Activated CD4-positive, alpha-beta memory T cell treated with anti-CD3 and anti-CD28 coated beads, Interleukin-2, amount 10 ng/mL, durations not matched to agents 7 days and 5 days (primary cell): ENCODE data around the gene TAF3. TPM values are rescaled to one million over a fixed set of nuclear protein-coding genes. Genes with fewer than 3 reads are reported as not detected.
A peak's percentile ranks its signal among the peaks of the same experiment; 100 is the strongest.
"Not testable (repeated sequence)": the region's sequence is repeated elsewhere in the genome, so short reads cannot be mapped to it uniquely, and the experiment has no call there.

Source experiments
- CTCF ChIA-PET: fragments of 350-600 bp; sonication (Branson Sonifier 250); formaldehyde crosslinking; loops from one replicate; lab custom pipeline; 2021; ENCODE audit warnings: antibody characterized with exemption, inconsistent platforms; lab: Charles Lee
- POLR2A ChIA-PET: fragments of 350-600 bp; sonication (Branson Sonifier 250); formaldehyde crosslinking; loops from one replicate; lab custom pipeline; 2021; ENCODE audit warnings: antibody characterized with exemption; lab: Charles Lee
- DNase-seq: peaks from one replicate; pipeline ENCODE4 v3.0.0-alpha.2; 2020
- H3K27ac Mint-ChIP-seq: one replicate; pipeline ENCODE4 v1.8.0; 2021; ENCODE audit warnings: mild to moderate bottlenecking, mixed read lengths
- H3K27me3 Mint-ChIP-seq: one replicate; pipeline ENCODE4 v1.8.0; 2021; ENCODE audit warnings: mixed read lengths
- H3K36me3 Mint-ChIP-seq: one replicate; pipeline ENCODE4 v1.8.0; 2021; ENCODE audit warnings: low read depth, mixed read lengths
- H3K4me1 Mint-ChIP-seq: one replicate; pipeline ENCODE4 v1.8.0; 2021; ENCODE audit warnings: mixed read lengths
- H3K4me3 Mint-ChIP-seq: one replicate; pipeline ENCODE4 v1.8.0; 2021; ENCODE audit warnings: mild to moderate bottlenecking, mixed read lengths
- H3K9me3 Mint-ChIP-seq: one replicate; pipeline ENCODE4 v1.8.0; 2021; ENCODE audit warnings: mixed read lengths
- total RNA-seq, 2 experiments: library from RNA; stranded (reverse); gene quantifications; one replicate each; pipeline ENCODE4 v1.2.3, GENCODE V29; 2021

The TAF3 gene
- total RNA-seq, 2 experiments from 2014 or later: 12.7 to 13.0 TPM

DNA sequence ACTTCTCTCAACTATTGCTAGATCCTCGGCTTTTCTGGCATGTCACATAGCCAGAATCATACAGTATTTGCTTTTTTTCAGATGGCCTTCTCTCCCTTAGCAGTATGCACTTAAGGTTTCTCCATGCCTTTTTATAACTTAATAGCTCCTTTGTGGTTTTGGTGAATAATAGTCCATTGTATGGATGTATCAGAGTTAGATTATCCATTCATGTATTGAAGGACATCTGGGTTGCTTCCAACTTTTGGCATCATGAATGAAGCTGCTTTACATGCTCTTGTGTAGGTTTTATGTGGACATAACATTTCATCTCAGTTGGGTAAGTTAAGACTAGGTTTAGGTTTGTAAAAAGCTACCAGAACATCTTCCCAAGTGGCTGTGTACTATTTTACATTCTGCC, 25.8 kb upstream of the TAF3 start:
- DNase-seq: no peak
- POLR2A ChIA-PET: interaction anchor here (0.5 kb wide), 1 partner anchor 371 kb away, joined by 4 read pairs; no protein-coding TSS in a partner anchor
- Mint-ChIP-seq H3K27ac (no peak overlapping the region), H3K36me3 (peaks cover 58% of the 10 kb centered on the region), H3K9me3 (no peaks in the 10 kb centered on the region), H3K4me1 (peaks cover 71% of the 10 kb centered on the region), H3K4me3 (no peak overlapping the region), H3K27me3 (no peaks in the 10 kb centered on the region)
- CTCF ChIA-PET: interaction anchor here (1.3 to 1.5 kb wide), 2 partner anchors 26 to 267 kb away, joined by 3 to 4 read pairs; partner anchors contain the start of gene TAF3

DNA sequence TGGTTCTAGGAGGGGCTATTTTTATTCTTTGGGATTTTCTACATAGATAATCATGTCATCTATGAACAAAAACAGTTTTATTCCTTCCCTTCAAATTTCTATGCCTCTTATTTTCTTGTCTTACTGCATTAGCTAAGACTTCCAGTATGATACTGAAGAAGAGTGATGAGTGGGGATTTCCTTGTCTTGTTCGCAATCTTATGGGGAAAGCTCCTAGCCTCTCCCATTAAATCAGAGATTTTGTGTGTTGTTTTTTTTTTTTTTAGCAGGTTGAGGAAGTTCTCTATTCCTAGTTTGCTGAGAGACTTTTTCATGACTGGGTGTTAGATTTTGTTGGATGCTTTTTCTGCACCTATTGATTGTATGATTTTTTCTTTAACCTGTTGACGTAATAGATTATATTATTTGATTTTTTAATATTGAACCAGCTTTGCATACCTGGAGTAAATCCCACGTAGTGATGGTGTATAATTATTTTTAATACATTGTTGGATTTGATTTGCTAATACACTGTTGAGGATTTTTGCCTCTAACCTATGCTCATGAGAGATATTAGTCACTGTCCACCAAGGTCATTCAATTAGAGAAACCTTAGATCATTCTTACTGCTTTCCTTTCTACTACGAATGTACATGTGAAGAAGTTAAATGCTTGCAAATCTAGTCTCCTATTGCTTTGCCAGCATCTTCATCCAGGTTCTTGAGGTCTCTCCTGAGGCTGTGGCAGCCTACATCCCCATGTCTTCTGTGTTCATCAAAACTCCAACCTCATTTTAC, 23.9 kb upstream of the TAF3 start:
- no peaks in the 10 kb centered on the region for H3K27me3 Mint-ChIP-seq
- H3K27ac Mint-ChIP-seq: no peak overlapping the region
- ChIA-PET POLR2A (no interaction called here), CTCF (no interaction called here)
- H3K4me1 Mint-ChIP-seq: peaks cover 66% of the 10 kb centered on the region
- no peak overlapping the region for H3K4me3 Mint-ChIP-seq
- H3K36me3 Mint-ChIP-seq: peaks cover 65% of the 10 kb centered on the region
- DNase-seq: no peak
- no peaks in the 10 kb centered on the region for H3K9me3 Mint-ChIP-seq

DNA sequence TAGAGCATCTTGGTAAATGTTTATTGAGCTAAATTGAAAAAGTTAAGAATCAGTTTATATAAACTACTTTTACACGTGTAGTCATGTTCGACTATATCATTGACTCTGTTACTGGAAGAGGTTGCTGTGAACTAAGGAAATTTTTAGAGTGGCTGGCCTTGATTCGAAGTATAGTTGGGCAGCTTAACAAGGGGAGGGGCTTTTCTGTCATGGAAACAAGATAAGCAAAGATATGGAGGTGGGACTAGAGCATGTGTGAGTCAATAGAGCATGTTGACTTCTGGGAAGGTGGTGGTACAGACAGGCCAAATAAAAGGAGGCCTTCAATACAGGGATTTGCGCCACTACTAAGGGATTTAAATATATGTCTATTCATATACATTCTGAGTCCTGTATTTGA, 22.7 kb upstream of the TAF3 start:
- H3K27me3 Mint-ChIP-seq: no peaks in the 10 kb centered on the region
- DNase-seq: no peak
- POLR2A ChIA-PET: no interaction called here
- no peak overlapping the region for H3K27ac Mint-ChIP-seq
- CTCF ChIA-PET: no interaction called here
- no peak overlapping the region for H3K4me3 Mint-ChIP-seq
- peaks cover 56% of the 10 kb centered on the region for H3K4me1 Mint-ChIP-seq
- H3K36me3 Mint-ChIP-seq: peaks cover 69% of the 10 kb centered on the region
- no peaks in the 10 kb centered on the region for H3K9me3 Mint-ChIP-seq

DNA sequence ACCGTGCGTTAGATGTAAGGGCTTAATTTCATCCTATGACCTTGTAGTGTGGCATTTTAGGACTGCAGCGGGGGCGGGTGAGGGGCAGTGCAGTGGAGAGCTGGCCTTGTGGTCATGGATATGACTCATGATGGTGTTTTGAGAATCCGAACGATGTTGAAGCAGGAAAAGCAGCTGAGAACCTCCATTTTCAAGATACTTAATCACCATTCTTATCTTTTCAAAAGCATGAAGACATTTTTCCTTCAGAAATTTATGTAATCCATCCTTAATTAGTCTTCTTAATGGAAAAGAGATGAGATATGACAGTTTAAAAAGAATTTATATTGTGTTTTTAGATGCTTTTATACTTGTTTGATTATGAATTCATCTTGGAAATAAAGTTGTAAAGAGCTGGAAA, 20.7 kb upstream of the TAF3 start:
- no peak overlapping the region for H3K27ac Mint-ChIP-seq
- no peak for DNase-seq
- no peaks in the 10 kb centered on the region for H3K9me3 Mint-ChIP-seq
- H3K36me3 Mint-ChIP-seq: peaks cover 68% of the 10 kb centered on the region
- no peak overlapping the region for H3K4me3 Mint-ChIP-seq
- H3K27me3 Mint-ChIP-seq: no peaks in the 10 kb centered on the region
- H3K4me1 Mint-ChIP-seq: peaks cover 37% of the 10 kb centered on the region
- ChIA-PET POLR2A (interaction anchor here (0.8 to 4.1 kb wide), 3 partner anchors 9 to 20 kb away, joined by 3 to 24 read pairs (median 10); partner anchors contain the start of genes ATP5F1C, KIN and TAF3), CTCF (interaction anchor here (0.6 to 0.9 kb wide), 2 partner anchors 21 kb away, joined by 3 read pairs; partner anchors contain the start of gene TAF3)

DNA sequence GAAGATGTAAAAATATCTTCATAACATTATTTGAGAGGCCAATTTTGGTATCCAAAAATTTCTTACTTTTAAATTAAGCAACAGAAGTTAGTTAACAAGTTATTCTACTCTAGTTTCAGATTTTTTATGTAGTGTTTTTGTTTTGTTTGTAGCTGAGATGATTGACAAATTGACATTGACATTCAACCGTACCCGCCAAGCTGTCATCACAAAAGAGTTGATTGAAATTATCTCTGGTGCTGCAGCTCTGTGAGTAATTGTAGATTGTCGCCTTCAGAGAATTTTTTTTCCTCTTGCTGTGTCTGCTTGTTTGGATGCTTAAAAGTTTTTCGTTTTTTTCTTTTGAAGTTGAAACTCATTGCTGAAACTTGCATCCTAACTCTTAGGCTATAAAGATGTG, 15.7 kb upstream of the TAF3 start:
- CTCF ChIA-PET: no interaction called here
- Mint-ChIP-seq H3K4me1 (peaks cover 2% of the 10 kb centered on the region), H3K27ac (no peak overlapping the region), H3K27me3 (no peaks in the 10 kb centered on the region), H3K9me3 (no peaks in the 10 kb centered on the region), H3K4me3 (no peak overlapping the region), H3K36me3 (peaks cover 68% of the 10 kb centered on the region)
- DNase-seq: no peak
- POLR2A ChIA-PET: interaction anchor here (1.1 to 1.7 kb wide), 2 partner anchors 15 to 17 kb away, joined by 3 to 4 read pairs; partner anchors contain the start of genes ATP5F1C and KIN

DNA sequence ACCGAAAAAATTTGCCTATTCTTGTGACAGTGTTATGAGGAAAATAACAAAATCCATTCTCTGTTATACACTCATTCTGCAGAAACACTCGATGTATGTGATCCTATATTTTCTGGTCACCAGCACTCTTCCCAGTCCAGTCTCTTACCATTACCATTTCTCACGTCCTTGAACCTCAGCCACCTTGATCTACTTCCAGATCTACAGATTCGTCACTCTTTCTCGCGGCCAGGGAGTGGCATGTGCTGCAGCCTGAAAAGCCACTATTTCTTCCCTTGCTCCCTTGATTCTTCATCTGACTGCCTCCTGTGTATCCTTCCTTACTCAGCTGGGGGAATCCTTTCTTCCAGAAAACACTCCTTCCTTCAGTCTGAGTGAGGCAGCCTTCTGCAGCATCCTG, 14.1 kb upstream of the TAF3 start:
- Mint-ChIP-seq H3K4me3 (no peak overlapping the region), H3K36me3 (peaks cover 61% of the 10 kb centered on the region), H3K9me3 (no peaks in the 10 kb centered on the region), H3K4me1 (no peaks in the 10 kb centered on the region), H3K27me3 (no peaks in the 10 kb centered on the region), H3K27ac (no peak overlapping the region)
- CTCF ChIA-PET: no interaction called here
- POLR2A ChIA-PET: interaction anchor here (1.1 kb wide), 1 partner anchor 14 kb away, joined by 3 read pairs; the partner anchor contains the start of gene TAF3
- DNase-seq: no peak

DNA sequence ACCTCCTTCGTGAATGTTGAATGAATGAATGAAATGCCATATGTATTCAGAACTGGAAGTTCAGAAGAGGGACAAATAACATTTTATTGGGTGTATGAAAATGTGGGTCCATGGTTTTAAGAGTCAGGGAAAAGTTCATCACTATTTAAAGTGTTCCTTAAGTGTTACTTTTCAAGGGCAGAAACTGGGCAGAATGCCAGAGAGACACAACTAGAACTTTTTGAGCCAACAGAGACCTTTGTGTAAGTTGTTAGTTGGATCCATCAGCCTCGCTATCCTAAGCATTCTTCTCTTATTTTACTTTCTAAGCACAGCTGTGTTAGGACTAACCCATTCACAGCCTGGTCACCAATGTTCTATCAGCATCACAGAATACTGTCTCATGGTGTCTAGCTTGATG, 13.6 kb upstream of the TAF3 start:
- Mint-ChIP-seq H3K27ac (no peak overlapping the region), H3K4me3 (no peak overlapping the region), H3K27me3 (no peaks in the 10 kb centered on the region), H3K36me3 (peaks cover 59% of the 10 kb centered on the region), H3K4me1 (no peaks in the 10 kb centered on the region), H3K9me3 (no peaks in the 10 kb centered on the region)
- DNase-seq: no peak
- POLR2A ChIA-PET: interaction anchor here (1.1 kb wide), 1 partner anchor 13 kb away, joined by 3 read pairs; the partner anchor contains the start of gene TAF3
- CTCF ChIA-PET: no interaction called here

DNA sequence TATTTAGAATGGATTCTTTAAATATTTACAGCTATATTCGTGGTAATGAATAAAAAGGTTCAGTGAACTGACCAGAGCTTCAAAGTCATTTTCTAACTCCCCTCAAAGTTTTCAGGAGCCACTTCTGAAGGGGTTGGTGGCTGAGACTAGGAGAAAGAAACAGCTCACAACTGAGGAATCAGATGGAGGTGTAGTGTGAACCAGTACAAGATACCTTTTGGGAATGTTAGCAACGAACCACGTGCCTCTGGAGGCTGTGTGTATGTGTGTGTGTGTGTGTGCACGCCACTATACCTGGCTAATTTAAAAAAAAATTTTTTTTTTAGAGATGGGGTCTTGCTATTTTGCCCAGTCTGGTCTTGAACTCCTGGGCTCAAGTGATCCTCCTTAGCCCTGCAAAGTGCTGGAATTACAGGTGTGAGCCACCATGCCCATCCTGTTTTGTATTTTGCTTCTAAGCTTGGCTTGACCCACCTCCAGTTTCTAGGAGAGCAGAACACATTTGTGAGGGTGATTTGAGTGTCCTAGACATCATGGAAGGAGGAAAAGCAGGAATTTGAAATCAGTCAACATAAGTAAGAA, 9.5 kb upstream of the TAF3 start:
- Mint-ChIP-seq H3K27ac (no peak overlapping the region), H3K36me3 (peaks cover 30% of the 10 kb centered on the region), H3K27me3 (no peaks in the 10 kb centered on the region), H3K4me1 (no peaks in the 10 kb centered on the region), H3K4me3 (no peak overlapping the region), H3K9me3 (no peaks in the 10 kb centered on the region)
- ChIA-PET POLR2A (interaction anchor here (1.2 to 2.6 kb wide), 3 partner anchors 10 to 19 kb away, joined by 3 to 17 read pairs (median 3); partner anchors contain the start of gene TAF3), CTCF (interaction anchor here (2.1 kb wide), 1 partner anchor 9 kb away, joined by 8 read pairs; the partner anchor contains the start of gene TAF3)
- no peak for DNase-seq

DNA sequence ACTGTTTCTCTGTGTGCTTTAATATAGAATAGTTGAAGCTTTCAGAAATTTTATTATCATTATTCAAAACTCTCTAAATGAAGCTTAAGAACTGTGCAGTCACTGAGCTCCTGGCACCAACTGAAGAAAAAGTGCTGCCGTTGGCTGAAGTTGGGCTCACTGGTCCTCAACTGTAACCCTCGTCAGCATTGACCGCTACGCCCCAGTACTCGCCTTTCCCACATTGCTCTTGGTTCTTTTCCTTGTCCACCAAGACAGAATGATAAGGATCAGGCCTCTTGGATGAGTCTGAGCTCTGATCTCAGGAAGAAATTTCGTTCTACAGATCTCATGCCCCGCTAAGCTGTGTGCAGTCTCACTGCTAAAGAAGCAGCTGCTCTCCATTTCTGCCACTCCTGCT, 7.9 kb upstream of the TAF3 start:
- CTCF ChIA-PET: no interaction called here
- H3K9me3 Mint-ChIP-seq: no peaks in the 10 kb centered on the region
- DNase-seq: no peak

DNA sequence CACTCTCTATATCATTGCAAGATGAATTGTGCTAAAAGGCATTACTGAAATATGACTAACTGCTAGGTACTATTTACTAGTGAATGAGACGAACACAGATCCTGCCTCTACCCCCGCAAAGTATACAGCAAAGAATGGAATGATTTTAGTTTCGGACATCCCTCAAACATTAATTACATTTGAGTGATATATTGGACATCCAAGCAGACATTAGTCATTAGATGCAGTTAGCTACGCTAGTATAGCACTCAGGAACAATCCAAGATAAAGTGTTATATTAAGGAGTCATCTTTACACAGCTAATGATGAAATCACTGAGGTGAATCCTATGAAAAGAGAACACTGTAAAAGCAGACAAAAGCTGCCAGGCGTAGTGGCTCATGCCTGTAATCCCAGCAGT, 7.3 kb upstream of the TAF3 start:
- no peak for DNase-seq
- no peak overlapping the region for H3K4me3 Mint-ChIP-seq
- H3K27me3 Mint-ChIP-seq: no peaks in the 10 kb centered on the region
- H3K27ac Mint-ChIP-seq: no peak overlapping the region
- POLR2A ChIA-PET: interaction anchor here (2.3 kb wide), 1 partner anchor 23 kb away, joined by 9 read pairs; the partner anchor contains the start of genes ATP5F1C and KIN
- H3K9me3 Mint-ChIP-seq: no peaks in the 10 kb centered on the region
- H3K4me1 Mint-ChIP-seq: no peaks in the 10 kb centered on the region
- CTCF ChIA-PET: no interaction called here
- peaks cover 16% of the 10 kb centered on the region for H3K36me3 Mint-ChIP-seq

More for the DNA sequence above, 7.9 kb upstream of the TAF3 start:
- Mint-ChIP-seq H3K4me1 (no peaks in the 10 kb centered on the region), H3K36me3 (peaks cover 16% of the 10 kb centered on the region), H3K4me3 (no peak overlapping the region), H3K27ac (no peak overlapping the region), H3K27me3 (no peaks in the 10 kb centered on the region)
- POLR2A ChIA-PET: interaction anchor here (1.5 to 2.6 kb wide), 3 partner anchors 8 to 23 kb away, joined by 3 to 17 read pairs (median 9); partner anchors contain the start of genes ATP5F1C, KIN and TAF3

DNA sequence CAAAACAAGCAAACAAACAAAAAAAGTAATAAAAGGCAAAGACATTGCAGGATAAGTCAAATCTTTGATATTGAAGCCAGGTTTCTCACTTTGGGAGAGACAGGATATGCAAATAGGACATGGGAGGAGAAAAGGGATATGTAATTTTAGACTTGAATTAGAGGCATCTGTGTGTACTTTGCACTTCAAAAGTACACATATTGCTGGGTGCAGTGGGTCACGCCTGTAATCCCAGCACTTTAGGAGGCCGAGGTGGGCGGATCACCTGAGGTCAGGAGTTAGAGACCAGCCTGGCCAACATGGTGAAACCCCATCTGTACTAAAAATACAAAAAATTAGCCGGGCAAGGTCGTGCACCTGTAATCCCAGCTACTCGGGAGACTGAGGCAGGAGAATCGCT, 6.6 kb upstream of the TAF3 start:
- H3K4me1 Mint-ChIP-seq, H3K27ac Mint-ChIP-seq, CTCF ChIA-PET: not testable (repeated sequence)

DNA sequence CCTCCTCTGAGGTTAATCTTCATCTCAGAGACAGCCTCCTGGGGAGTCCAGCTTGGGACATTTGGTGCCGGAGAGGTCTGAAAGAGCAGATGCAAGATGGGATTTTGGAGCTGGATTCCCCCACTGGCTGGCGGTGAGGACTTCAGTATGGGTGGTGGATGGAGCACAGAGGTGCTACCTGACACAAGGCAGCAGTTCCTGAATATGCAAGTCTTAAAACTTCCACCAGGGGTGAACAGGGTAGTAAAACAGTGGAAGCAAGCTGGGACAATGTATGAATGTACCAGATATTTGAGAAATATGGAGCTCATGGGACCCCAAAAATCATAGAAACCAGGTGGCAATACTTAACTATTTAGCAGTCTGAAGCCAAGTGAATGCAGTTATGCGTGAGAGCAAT, 4.8 kb upstream of the TAF3 start:
- ChIA-PET POLR2A (no interaction called here), CTCF (no interaction called here)
- peaks cover 12% of the 10 kb centered on the region for H3K4me1 Mint-ChIP-seq
- H3K9me3 Mint-ChIP-seq: no peaks in the 10 kb centered on the region
- H3K27ac Mint-ChIP-seq: no peak overlapping the region
- H3K27me3 Mint-ChIP-seq: peaks cover 3% of the 10 kb centered on the region
- peaks cover 6% of the 10 kb centered on the region for H3K36me3 Mint-ChIP-seq
- H3K4me3 Mint-ChIP-seq: no peak overlapping the region
- DNase-seq: no peak

More for the DNA sequence above, 6.6 kb upstream of the TAF3 start:
- H3K36me3 Mint-ChIP-seq: peaks cover 14% of the 10 kb centered on the region
- H3K27me3 Mint-ChIP-seq, DNase-seq, H3K9me3 Mint-ChIP-seq, H3K4me3 Mint-ChIP-seq: not testable (repeated sequence)
- POLR2A ChIA-PET: interaction anchor here (2.3 kb wide), 1 partner anchor 24 kb away, joined by 9 read pairs; the partner anchor contains the start of genes ATP5F1C and KIN

DNA sequence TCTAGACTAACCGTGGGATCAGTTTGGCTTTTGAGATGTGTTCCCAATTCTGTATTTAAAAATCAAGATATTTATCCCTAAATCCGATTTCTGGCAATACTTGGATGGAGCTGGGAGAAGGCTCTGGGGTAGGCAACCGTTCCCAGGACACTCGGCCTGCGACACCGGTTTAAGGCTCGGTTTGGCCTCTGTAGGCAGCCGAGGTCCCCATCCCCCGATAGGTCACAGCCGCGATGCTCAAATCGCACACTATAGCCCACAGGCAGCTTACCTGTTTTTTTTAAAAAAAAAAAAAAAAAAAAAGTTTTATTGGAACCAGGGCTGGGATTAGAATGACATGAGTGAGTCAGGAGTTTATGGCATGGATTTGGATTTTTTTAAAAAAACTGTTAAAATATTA, 729 bp upstream of the TAF3 start:
- DNase-seq: no peak
- Mint-ChIP-seq H3K4me3 (peak overlapping the region; percentile 97), H3K9me3 (no peaks in the 10 kb centered on the region), H3K27me3 (peaks cover 3% of the 10 kb centered on the region), H3K4me1 (peaks cover 30% of the 10 kb centered on the region), H3K36me3 (peaks cover 4% of the 10 kb centered on the region), H3K27ac (no peak overlapping the region)
- CTCF ChIA-PET: interaction anchor here (1.3 to 2.2 kb wide), 5 partner anchors 9 to 292 kb away, joined by 3 to 12 read pairs (median 5); partner anchors contain the start of genes ATP5F1C and KIN
- POLR2A ChIA-PET: interaction anchor here (0.9 to 5.0 kb wide), 10 partner anchors 8 to 515 kb away, joined by 3 to 86 read pairs (median 4); partner anchors contain the start of genes ATP5F1C and KIN
